ENCODE data around the gene ZNF839.
"Not testable (repeated sequence)": the region's sequence is repeated elsewhere in the genome, so short reads cannot be mapped to it uniquely, and the experiment has no call there.

ZNF839 gene

DNA sequence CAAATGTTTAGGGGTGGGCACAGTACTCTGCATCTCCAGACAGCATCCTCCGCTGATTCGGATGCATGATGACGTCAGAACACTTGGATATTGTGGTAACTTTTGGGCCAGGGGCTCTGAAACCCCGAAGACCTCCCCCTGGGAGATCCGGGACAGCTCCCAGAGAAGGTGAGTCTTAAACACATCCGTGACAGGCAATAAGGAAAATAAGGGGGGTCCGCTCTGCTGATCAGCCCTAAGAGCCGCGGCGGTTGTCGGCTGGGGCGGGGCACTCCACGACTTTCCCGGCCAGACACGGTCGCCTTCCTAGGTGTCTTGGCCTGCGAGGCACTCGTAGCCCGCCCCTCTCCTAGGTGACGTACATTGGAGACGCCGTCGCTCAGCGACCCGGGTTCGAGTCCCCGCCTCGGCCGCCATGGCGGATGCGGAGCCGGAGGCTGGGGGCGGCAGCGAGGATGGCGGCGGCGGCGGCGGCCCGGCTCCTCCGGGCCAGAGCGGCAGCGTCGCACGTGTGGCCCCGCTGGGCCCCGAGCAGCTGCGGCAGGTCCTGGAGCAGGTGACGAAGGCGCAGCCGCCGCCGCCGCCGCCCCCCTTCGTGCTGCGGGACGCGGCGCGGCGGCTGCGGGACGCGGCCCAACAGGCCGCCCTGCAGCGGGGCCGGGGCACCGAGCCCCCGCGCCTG is at the start of gene ZNF839:
TSS of gene ZNF839 (plus strand) at position 396 of the 682 bp plus-strand sequence. CDS start at position 416, 20 bp downstream.
- DNase-seq = peak; percentile 98

DNA sequence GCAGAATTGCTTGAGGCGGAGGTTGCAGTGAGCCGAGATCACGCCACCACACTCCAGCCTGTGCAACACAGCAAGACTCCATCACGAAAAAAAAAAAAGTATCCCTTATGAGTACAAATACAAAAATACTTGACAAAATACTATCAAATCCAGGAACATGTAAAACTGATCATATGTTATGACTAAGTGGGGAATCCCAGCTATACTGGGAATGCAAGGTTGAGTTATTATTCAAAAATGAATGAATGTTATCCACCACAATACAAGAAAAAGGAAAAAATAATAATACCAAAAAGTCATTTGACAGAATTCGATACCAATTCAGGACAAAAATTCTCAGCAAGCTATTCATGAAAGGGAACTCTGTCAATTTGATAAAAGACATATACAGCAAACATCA is 47.2 kb upstream of the ZNF839 start:
- no peak for DNase-seq

DNA sequence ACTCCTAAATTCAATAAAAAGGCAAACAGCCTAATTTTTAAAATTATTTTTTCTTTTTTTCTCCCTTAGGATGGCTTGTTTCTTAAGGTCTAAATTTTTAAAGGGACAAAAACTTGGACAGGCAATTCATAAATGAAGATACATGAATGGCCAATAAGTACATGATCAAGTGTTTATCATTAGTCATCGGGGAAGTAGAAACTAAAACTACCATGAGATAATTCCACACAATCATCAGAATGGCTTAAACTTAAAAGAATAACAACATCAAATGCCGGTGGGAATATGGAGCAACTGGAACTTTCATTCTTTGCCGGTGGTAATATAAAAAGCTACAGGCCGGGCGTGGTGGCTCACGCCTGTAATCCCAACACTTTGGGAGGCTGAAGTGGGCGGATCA is 43.7 kb upstream of the ZNF839 start:
- no peak for DNase-seq

DNA sequence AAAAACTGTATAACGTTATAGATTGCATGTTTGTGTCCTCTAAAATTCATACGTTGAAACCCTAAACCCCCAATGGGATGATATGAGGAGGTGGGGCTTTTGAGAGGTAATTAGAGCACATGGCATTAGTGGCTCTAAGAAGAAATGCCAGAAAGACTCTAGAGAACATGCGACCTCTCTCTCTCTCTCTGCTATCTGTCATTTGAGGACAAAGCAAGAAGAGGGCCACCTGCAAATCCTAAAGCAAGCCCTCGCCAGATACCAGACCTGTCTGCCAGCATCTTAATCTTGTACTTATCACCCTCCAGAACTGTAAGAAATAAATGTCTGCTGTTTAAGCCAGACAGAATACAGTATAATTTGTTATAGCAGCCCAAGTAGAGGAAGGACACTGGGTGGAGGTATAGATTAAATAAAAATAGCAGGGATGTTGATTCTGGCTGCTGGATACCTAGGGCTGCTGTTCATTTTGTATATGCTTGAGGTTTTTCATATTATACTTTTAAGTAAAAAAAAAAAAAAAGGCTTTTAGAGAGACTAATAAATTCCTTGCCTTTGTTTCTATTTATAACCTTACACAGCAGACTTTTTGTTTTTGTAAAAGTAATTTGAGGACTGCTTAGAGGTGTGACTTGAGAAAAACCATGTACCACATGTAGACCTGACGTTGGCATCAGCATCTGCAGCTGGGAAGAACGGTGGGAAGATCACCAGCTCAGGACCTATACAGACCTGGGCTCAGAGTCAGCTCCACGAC is 41.5 kb upstream of the ZNF839 start:
- DNase-seq = no peak

DNA sequence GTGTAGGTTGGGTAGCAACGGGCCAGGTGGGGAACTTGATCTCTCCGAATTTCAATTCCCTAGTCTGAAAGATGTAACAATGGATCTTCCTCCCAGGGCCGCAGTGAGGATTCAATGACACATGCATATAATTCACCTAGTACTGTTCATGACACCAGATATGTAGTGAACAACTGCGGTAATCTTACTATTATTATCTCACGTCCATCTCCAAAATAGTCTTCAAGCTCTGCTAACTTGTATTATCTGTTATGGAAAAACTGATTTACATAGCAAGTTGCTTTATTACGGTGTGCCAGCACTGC is 41.0 kb upstream of the ZNF839 start:
- DNase-seq = no peak

DNA sequence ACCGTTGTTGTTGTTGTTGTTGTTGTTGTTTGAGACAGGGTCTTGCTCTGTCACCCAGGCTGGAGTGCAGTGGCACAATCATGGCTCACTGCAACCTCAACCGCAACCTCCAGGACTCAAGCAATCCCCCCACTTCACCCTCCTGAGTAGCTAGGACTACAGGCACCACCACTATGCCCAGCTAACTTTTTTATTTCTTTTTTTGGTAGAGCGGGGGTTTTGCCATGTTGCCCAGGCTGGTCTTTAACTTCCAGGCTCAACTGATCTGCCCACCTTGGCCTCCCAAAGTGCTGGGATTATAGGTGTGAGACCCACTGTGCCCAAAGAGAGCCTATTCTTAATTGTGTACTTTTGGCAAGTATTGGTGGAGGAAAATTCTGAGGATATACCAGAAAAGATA is 40.3 kb upstream of the ZNF839 start:
- DNase-seq = no peak

DNA sequence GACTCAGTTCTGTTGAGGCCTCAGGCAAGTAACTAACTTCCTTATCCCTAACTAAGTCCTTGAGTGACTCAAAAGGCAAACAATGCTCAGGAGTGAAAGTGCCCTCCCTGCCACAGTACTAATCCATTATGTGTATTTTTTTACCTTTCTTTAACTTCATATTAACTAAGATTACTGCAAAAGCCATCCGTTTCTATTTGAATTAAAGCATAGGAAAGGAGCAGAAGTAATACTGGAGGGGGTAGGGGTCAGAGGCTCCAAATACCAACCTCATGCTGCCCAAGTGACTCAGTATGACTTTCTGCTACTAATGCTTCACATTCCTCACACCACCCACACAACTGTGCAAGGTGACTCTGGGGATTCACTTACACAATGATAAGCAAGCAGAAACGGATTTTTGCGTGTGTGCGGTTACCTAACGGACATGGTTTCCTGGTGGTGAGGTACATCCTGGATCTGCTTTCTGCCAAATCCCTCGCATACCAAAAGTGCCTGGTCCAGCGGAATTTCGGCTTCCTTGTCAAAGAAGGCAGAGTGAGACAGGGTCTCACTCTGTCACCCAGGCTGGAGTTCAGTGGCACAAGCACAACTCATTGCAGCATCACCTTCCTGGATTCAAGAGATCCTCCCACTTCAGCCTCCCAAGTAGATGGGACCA is 39.7 kb upstream of the ZNF839 start:
- DNase-seq = no peak

DNA sequence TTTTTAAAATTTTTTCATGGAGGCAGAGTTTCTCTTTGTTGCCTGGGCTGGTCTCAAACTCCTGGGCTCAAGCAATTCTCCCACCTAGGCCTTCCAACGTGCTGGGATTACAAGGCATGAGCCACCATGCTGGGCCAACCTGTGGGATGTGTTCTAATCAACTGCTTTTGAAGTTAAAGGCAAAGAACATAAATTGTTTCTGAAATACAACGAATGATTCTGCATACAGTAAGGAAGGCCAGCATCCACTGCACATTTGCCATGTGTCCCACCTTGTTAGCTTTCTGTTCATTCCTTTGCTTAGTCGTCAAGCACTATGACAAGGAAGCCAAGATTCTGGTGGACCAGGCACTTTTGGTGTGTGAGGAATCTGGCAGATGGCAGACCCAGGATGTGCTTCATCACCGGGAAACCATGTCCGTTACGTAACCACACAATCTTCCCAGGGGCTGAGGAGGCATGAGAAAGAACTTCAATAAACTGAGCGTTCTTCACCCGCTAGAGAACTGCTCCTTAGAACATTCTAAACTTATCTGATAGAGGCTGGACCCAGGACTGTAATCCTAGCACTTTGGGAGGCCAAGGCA is 39.1 kb upstream of the ZNF839 start:
- no peak for DNase-seq

DNA sequence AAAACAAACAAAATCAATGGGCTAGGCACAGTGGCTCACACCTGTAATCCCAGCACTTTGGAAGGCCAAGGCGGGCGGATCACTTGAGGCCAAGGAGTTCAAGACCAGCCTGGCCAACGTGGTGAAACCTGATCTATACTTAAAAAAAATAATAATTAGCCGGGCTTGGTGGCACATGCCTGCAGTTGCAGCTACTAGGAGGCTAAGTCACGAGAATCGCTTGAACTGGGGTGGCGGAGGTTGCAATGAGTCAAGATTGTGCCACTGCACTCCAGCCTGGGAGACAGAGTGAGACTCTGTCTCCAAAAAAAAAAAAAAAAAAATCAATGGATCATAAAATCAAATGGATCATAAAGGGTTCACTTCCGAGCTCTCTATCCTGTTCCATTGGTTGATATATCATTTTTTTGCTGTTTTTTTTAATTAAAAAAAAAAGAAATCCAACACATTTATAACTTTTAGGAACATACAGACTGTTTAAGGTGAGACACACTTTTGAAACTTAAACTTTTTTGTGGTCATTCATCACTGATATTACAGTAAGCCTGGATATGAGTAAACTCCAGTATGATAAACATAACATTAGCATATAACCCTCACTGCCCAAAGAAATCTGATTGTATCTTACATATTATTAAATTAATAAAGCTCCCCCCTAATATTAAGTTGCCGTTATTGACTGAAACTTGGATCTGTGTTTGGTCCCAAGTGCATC is 36.6 kb upstream of the ZNF839 start:
- no peak for DNase-seq

DNA sequence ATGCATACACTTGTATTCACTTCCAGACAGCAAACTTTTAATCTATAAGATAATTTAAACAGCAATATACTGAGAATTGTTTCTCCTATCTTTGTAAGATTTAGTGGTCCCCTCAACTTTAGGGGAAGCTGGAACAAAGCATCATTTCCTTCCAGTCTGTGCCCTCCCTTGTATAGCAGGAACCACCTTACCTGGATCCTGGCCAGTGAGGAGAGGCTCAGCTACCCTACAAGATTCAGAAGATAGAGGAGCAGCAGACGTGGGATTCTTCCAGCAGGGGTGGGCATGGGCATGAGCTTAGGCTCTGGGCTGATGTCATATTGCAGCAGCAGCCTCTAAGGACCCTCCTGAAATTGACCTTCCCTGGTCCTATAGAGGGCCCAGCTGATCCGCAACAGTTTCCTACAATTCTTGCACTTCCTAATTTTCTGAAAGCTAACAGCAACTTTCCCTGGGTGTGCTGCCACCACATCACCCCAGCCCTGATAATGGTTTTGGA is 35.9 kb upstream of the ZNF839 start:
- no peak for DNase-seq

DNA sequence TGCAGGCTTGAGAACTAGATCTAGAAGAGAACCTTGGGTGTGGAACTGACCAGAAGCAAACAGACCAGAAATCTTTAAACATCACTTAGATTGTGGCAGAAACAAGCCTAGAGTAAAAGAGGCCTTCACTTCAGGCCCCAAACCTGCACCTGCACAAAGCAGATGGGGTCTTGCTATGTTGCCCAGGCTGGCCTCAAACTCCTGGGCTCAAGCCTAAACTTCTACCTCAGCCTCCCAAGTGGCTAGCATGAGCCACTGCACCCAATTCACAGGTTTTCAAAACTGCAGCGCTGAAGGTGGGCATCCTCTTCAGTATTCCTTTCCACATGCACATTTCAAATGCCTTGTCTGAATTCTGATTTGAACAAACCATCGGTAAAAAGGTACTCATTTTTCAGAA is 34.4 kb upstream of the ZNF839 start:
- DNase-seq = no peak

DNA sequence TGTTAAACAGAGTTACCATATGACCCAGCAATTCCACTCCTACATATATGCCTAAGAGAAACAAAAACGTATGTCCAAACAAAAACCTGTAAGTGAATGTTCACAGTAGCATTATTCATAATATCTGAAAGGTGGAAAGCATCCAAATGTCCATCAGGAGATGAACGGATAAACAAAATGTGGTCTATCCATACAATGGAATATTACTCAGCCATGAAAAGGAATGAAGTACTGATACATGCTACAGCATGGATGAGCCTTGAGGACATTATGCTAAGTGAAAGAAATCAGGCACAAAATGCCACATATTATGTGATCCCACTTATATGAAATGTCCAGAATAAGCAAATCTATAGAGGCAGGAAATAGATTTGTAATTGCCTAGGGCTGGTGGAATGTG is 31.4 kb upstream of the ZNF839 start:
- no peak for DNase-seq

DNA sequence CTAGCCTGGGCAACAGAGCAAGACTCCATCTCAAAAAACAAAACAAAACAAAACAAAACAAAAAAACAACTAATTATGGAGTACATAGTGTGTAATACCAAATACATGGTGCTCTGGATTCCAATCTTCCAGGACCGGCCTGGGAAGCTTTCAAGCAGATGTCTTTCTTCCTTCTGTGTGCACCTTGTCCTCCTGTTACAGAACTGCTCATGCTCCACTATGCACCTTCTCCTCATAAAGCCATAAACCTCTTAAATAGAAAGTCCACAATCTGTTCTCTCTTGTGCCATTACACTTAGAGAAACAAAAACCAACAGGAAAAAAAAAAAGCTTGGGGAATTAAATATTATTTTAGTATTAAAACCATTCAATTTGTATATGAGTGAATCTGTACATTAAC is 27.1 kb upstream of the ZNF839 start:
- DNase-seq = no peak

DNA sequence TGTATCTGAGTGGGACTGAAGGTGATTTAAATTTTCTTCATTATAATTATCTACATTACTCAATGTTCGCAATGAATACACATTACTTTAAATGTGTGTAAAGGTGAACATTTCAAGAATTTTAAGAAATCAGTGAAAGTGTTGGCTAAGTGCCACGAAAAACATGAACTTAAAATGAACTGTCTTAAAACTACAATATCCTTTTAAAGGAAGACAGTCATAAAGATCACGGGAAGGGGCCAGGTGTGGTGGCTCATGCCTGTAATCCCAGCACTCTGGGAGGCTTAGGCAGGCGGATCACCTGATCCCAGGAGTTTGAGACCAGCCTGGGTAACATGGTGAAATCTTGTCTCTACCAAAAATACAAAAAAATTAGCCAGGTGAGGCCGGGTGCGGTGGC is 25.8 kb upstream of the ZNF839 start:
- DNase-seq = no peak

DNA sequence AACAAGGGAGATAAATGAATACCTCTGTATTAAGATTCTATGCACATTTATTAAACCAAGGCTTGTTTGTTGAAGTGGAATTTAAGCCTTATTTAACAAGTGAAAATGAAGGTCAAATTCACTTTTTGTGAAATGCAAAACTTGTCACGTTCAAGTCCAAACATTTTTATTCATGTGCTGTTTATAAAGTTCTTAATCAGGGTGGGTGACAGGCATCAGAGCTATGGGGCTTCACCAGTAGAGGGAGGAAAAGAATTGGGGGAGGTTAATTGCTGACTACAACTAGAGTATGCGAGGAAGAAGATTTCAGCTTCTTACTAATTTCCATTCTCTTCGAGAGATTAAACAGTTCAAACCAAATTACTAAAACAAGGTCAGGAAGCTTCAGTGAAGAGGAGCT is 24.3 kb upstream of the ZNF839 start:
- no peak for DNase-seq

DNA sequence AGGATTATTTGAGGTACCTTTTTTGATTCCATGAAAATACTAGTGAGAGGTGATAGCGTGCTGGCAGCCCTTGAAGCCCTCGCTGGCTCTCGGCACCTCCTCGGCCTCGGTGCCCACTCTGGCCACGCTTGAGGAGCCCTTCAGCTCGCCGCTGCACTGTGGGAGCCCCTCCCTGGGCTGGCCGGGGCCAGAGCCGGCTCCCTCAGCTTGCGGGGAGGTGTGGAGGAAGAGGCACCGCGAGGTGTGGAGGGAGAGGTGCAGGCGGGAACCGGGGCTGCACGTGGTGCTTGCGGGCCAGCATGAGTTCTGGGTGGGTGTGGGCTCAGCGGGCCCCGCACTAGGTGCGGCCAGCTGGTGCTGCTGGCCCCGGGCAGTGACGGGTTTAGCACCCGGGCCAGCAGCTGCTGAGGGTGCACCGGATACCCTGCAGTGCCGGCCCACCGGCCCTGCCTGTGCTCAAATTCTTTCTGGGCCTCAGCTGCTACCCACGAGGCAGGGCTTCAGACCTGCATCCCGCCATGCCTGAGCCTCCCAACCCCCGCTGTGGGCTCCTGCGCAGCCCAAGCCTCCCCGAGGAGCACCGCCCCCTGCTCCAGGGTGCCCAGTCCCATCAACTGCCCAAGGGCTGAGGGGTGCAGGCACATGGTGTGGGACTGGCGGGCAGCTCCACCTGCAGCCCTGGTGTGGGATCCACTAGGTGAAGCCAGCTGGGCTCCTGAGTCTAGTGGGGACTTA is 21.9 kb upstream of the ZNF839 start:
- no peak for DNase-seq

DNA sequence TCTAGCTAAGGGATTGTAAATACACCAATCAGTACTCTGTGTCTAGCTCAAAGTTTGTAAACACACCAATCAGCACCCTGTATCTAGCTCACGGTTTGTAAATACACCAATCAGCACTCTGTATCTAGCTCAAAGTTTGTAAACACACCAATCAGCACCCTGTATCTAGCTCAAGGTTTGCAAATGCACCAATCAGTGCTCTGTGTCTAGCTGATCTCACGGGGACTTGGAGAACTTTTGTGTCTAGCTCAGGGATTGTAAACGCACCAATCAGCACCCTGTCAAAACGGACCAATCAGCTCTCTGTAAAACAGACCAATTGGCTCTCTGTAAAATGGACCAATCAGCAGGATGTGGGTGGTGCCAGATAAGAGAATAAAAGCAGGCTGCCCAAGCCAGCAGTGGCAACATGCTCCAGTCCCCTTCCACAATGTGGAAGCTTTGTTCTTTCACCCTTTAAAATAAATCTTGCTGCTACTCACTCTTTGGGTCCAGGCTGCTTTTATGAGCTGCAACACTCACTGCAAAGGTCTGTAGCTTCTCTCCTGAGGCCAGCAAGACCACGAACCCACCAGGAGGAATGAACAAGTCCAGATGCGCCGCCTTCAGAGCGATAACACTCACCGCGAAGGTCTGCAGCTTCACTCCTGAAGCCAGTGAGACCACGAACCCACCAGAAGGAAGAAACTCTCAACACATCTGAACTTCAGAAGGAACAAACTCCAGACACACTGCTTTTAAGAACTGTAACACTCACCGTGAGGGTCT is 21.1 kb upstream of the ZNF839 start:
- not testable (repeated sequence) for DNase-seq

DNA sequence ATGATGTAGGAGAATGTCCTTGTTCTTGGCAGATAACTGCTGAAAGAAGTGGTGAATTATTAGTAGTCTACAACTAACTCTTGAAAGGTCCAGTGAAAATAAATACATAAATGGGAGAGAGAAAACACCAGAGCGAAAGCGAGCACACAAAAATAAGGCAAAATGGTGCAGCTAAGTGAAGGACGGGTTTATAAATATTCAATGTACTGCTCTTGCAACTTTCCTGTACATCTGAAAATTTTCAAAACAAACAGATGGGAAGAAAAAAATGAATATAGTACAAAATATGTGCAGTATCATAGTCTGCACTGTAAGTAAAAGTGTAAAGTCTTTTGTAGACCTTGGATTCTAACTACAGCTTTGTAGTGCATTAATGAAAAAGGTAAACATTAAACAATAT is 15.9 kb upstream of the ZNF839 start:
- no peak for DNase-seq

DNA sequence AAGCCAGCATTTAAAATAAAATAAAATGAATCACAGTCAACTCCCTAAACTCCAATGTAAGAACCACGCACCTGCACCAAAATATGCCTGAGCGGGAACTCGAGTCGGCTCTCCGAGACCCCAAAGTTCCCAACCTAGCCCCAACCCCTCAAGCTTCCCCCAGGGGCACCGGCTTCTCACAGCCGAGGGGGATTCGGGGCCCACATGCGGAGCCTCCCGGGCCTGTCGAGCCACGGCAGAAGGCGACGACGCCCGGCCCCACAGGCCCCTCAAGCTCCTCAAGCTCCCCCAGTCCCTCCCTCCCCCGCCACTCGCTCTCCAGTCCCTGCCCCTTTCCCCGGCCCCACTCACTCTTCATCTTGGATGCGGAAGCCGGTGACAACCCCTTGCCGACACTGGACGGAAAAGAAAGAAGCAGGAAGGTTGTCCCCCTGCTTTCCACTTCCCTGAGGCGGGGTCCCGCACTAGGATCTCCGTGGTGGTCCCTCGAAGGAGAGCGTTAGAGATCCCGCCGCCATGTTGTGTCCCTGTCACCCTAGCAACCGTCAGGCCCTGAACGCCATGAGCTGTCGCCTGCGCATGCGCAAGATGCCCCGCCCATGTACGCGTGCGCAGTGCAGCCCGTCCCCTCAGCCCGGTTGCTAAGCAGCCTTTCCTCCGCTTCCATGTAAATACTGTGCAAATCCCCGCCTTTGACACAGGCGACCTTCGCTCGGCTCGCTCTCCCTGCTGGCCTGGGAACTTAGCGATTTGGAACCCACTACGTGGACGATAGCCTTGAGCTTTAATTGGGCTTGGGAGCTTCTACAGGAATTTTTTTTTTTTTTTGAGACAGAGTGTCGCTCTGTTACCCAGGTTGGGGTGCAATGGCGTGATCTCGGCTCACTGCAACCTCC is 14.7 kb upstream of the ZNF839 start, which contains the start of gene MOK:
TSS of gene MOK (minus strand) at position 554 of the 896 bp plus-strand sequence. CDS start at position 358, 196 bp downstream.
- DNase-seq = peak; percentile 97
